GM12878 (cell line): Measurements from ENCODE around the gene ZNF771. TPM values are rescaled to one million over a fixed set of nuclear protein-coding genes. Genes with fewer than 3 reads are reported as not detected.

Source experiments
- ATAC-seq: fragments of 200-7000 bp; cut with Tn5 transposase; 3 replicates; pipeline ENCODE4 v1.9.1; 2020; ENCODE audit warnings: mild to moderate bottlenecking, moderate library complexity
- BruUV-seq: library from RNA; stranded (reverse); fragments of 400-500 nt; replicated peaks from 2 replicates; lab custom pipeline; 2021; lab: Mats Ljungman, UMichigan
- CTCF ChIA-PET: fragments of 300-600 bp; sonication (Branson Sonifier 250); formaldehyde crosslinking; extraction: SDS; loops from one replicate; lab custom pipeline; 2021; ENCODE audit warnings: inconsistent platforms; lab: Yijun Ruan, JAX
- POLR2A ChIA-PET: fragments of 350-600 bp; formaldehyde crosslinking; extraction: SDS; loops from one replicate; lab custom pipeline; 2021; ENCODE audit warnings: inconsistent platforms; lab: Charles Lee
- RAD21 ChIA-PET: fragments of 300-600 bp; sonication (Branson Sonifier 250); formaldehyde crosslinking; loops from one replicate; lab custom pipeline; 2023; ENCODE audit warnings: antibody characterized with exemption; ENCODE audit not compliant: unreplicated experiment; lab: Charles Lee
- SMC1A ChIA-PET: fragments of 300-600 bp; sonication (Branson Sonifier 250); formaldehyde crosslinking; loops from one replicate; lab custom pipeline; 2023; ENCODE audit not compliant: unreplicated experiment, uncharacterized antibody; lab: Charles Lee
- DNase-seq: peaks from one replicate; pipeline ENCODE4 v3.0.0-alpha.2; 2011; ENCODE audit warnings: low read depth, low spot score
- FAIRE-seq: peaks from 3 replicates; lab custom pipeline; 2011; peaks lifted over from hg19 to GRCh38; lab: Jason Lieb, UNC
- H2AFZ ChIP-seq: 2 replicates; pipeline ENCODE4 v1.6.0; 2011; ENCODE audit warnings: low read depth, low read length, control low read depth; ENCODE audit not compliant: control insufficient read depth
- H3K27ac ChIP-seq: 2 replicates; pipeline ENCODE4 v1.5.1; 2011; ENCODE audit warnings: control low read depth; ENCODE audit not compliant: control insufficient read depth, insufficient read depth
- H3K27me3 ChIP-seq, 2 experiments: replicated peaks in 1 of 2; 2 replicates each; pipeline versions ENCODE4 v1.6.0 to v1.6.1; 2011; ENCODE audit warnings: low read length in 1 of 2; ENCODE audit not compliant: control insufficient read depth in 2 of 2, insufficient read depth in 2 of 2
- H3K36me3 ChIP-seq, 2 experiments: 2 replicates each; pipeline ENCODE4 v1.5.1; 2011; ENCODE audit warnings: low read length in 1 of 2; ENCODE audit not compliant: control insufficient read depth in 2 of 2, insufficient read depth in 2 of 2
- H3K4me1 ChIP-seq: 2 replicates; pipeline ENCODE4 v1.6.1; 2011; ENCODE audit warnings: mild to moderate bottlenecking, low read length, moderate library complexity, mixed read lengths; ENCODE audit not compliant: control insufficient read depth, insufficient read depth
- H3K4me2 ChIP-seq: 2 replicates; pipeline ENCODE4 v1.6.0; 2011; ENCODE audit warnings: control low read depth; ENCODE audit not compliant: control insufficient read depth, insufficient read depth
- H3K4me3 ChIP-seq: fragments of 200-600 bp; sonication (generic); 2 replicates; pipeline ENCODE4 v1.5.1; 2016
- H3K79me2 ChIP-seq: 2 replicates; pipeline ENCODE4 v1.6.0; 2011; ENCODE audit warnings: low read length; ENCODE audit not compliant: control insufficient read depth, insufficient read depth
- H3K9ac ChIP-seq: 2 replicates; pipeline ENCODE4 v1.8.0; 2011; ENCODE audit warnings: low read length, control low read depth, mixed read lengths; ENCODE audit not compliant: control insufficient read depth, insufficient read depth
- H3K9me3 ChIP-seq: replicated peaks from 3 replicates; pipeline ENCODE4 v1.5.1; 2011; ENCODE audit warnings: mild to moderate bottlenecking, low read length; ENCODE audit not compliant: control insufficient read depth, insufficient read depth
- H4K20me1 ChIP-seq: 2 replicates; pipeline ENCODE4 v1.6.0; 2011; ENCODE audit not compliant: control insufficient read depth, insufficient read depth
- EGR1 ChIP-seq, 2 experiments: IDR thresholded peaks; 1 replicate in 1 of 2; 2 replicates in 1 of 2; pipeline ENCODE4 v1.6.1; 2011 to 2012; ENCODE audit warnings: low read depth in 2 of 2, low read length in 2 of 2, borderline replicate concordance in 1 of 2, mild to moderate bottlenecking in 1 of 2, moderate library complexity in 1 of 2
- FOS ChIP-seq: IDR thresholded peaks from 3 replicates; pipeline ENCODE4 v1.6.1; 2011; ENCODE audit warnings: borderline replicate concordance; ENCODE audit not compliant: insufficient read length; ENCODE audit errors: extremely low read depth
- FOXK2 ChIP-seq: fragments of 450-650 bp; IDR thresholded peaks from 2 replicates; pipeline ENCODE4 v1.6.1; 2017; ENCODE audit warnings: mild to moderate bottlenecking, moderate library complexity
- HCFC1 ChIP-seq: fragments of 150-350 bp; IDR thresholded peaks from 2 replicates; pipeline ENCODE4 v1.6.1; 2014; ENCODE audit warnings: low read length
- IKZF2 ChIP-seq, 2 experiments: fragments of 450-650 bp; IDR thresholded peaks; 2 replicates each; pipeline ENCODE4 v1.6.1; 2017; ENCODE audit warnings: mild to moderate bottlenecking in 2 of 2, moderate library complexity in 2 of 2
- NBN ChIP-seq: fragments of 450-650 bp; IDR thresholded peaks from 2 replicates; pipeline ENCODE4 v1.6.1; 2016
- POU2F2 ChIP-seq: IDR thresholded peaks from 3 replicates; pipeline ENCODE4 v1.6.1; 2011; ENCODE audit warnings: low read depth, mild to moderate bottlenecking, low read length, borderline replicate concordance
- RB1 ChIP-seq: fragments of 450-650 bp; formaldehyde crosslinking; IDR thresholded peaks from 2 replicates; pipeline ENCODE4 v1.6.1; 2017; ENCODE audit warnings: mild to moderate bottlenecking, borderline replicate concordance
- SMAD1 ChIP-seq: fragments of 450-650 bp; IDR thresholded peaks from 2 replicates; pipeline ENCODE4 v1.6.1; 2018; ENCODE audit warnings: mild to moderate bottlenecking, low read depth; ENCODE audit not compliant: partially characterized antibody
- SMC3 ChIP-seq: IDR thresholded peaks from 2 replicates; pipeline ENCODE4 v1.6.1; 2011; ENCODE audit warnings: low read length, improper control_type of control experiment, borderline replicate concordance
- SUZ12 ChIP-seq: fragments of 200-600 bp; sonication (generic); IDR thresholded peaks from one replicate; pipeline ENCODE4 v1.6.1; 2018; ENCODE audit warnings: antibody characterized with exemption, mild to moderate bottlenecking; ENCODE audit not compliant: unreplicated experiment
- ZNF687 ChIP-seq: fragments of 450-650 bp; IDR thresholded peaks from 2 replicates; pipeline ENCODE4 v1.6.1; 2017; ENCODE audit warnings: mild to moderate bottlenecking, moderate library complexity
- WGBS: methylation state at CpG from one replicate; pipeline ENCODE4 v1.1.6; 2016; ENCODE audit warnings: low lambda C conversion rate; ENCODE audit not compliant: insufficient replicate concordance, insufficient coverage; ENCODE audit errors: missing lambda C conversion rate; 5-methylcytosine and 5-hydroxymethylcytosine counted together
- in situ Hi-C: fragments of 300-500 bp; cut with MboI; formaldehyde crosslinking; loops from 9 replicates; pipeline ENCODE4 v1.14.3; 2018; ENCODE audit warnings: mixed read lengths
- intact Hi-C: fragments of 100-400 bp; cut with micrococcal nuclease; formaldehyde crosslinking; loops from one replicate; pipeline ENCODE4 v1.14.2; 2022; ENCODE audit not compliant: unreplicated experiment
- polyA plus RNA-seq, 11 experiments: library from polyadenylated mRNA; depleted of rRNA in 4 of 11; unstranded in 6 of 11; stranded (reverse) in 5 of 11; fragments of >200 nt; fragmentation: Nextera tagmentation in 4 of 11; fragmentation: Illumina TruSeq in 1 of 11; extraction: Ambion mirVana in 4 of 11; extraction: Trizol in 1 of 11; gene quantifications; 1 replicate in 1 of 11; 2 replicates in 10 of 11; pipeline versions ENCODE4 v1.2.1 to v1.2.3, GENCODE V29; 2011 to 2016; ENCODE audit warnings: inconsistent platforms in 2 of 11, missing spikeins in 2 of 11, low read depth in 1 of 11
- total RNA-seq, 4 experiments: library from RNA; depleted of rRNA in 3 of 4; stranded (reverse); fragments of >200 nt in 3 of 4; fragmentation: Illumina TruSeq in 1 of 4; extraction: Trizol in 1 of 4; gene quantifications; 2 replicates each; pipeline versions ENCODE4 v1.2.1 to v1.2.3, GENCODE V29; 2013 to 2021
- TF ChIP-seq, protein P1 (sequence below): fragments of 450-650 bp; conservative IDR thresholded peaks from 2 replicates; pipeline ENCODE4 v1.6.1; 2017; ENCODE audit warnings: mild to moderate bottlenecking, moderate library complexity

The ZNF771 gene
- total and polyA plus RNA-seq, 10 of the 15 experiments (the other 5 are each of a cell fraction or from before 2014, with no cell fraction given), result 0.98 to 7.6 (median 3.7) TPM

DNA sequence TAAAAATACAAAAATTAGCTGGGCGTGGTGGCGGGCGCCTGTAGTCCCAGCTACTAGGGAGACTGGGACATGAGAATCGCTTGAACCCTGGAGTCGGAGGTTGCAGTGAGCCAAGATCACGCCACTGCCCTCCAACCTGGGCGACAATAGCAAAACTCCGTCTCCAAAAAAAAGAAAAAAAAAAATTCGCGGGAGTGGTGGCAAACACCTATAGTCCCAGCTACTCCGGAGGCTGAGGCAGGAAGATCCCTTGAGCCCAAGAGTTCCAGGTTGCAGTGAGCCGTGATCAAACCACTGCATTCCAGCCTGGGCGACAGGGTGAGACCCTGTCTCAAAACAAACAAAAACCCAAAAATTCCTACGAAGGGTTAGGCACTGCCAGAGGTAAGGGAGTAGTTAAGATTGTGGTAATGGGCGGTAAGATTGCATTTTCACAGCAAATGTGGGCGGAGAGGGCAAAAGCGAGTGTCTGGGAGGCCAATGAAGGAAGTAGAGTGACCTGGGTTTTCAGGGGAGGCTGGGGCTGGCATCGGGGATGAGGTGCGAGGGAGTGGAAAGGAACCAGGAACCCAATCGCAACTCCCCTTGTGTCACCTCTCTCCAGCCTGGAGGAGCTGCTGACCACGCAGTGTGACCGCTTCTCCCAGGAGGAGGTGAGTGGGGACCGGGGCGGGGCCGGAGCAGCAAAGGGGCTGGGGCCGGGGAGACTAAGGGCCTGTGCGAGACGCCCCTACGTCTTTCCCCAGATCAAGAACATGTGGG is 30.2 kb upstream of the ZNF771 start:
- in situ Hi-C loops, result no loop called here
- CTCF ChIA-PET, result interaction anchor here (0.8 to 1.6 kb wide), 3 partner anchors 19 to 221 kb away, joined by 3 read pairs; no protein-coding TSS in a partner anchor
- intact Hi-C loops, result no loop called here
- TF ChIP-seq, protein P1, sequence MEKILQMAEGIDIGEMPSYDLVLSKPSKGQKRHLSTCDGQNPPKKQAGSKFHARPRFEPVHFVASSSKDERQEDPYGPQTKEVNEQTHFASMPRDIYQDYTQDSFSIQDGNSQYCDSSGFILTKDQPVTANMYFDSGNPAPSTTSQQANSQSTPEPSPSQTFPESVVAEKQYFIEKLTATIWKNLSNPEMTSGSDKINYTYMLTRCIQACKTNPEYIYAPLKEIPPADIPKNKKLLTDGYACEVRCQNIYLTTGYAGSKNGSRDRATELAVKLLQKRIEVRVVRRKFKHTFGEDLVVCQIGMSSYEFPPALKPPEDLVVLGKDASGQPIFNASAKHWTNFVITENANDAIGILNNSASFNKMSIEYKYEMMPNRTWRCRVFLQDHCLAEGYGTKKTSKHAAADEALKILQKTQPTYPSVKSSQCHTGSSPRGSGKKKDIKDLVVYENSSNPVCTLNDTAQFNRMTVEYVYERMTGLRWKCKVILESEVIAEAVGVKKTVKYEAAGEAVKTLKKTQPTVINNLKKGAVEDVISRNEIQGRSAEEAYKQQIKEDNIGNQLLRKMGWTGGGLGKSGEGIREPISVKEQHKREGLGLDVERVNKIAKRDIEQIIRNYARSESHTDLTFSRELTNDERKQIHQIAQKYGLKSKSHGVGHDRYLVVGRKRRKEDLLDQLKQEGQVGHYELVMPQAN, result no peak
- no peak for TF ChIP-seq HCFC1
- TF ChIP-seq NBN, result no peak
- no peak for TF ChIP-seq ZNF687
- peak in 1 of 2 experiments; percentile 19; a peak in 1 of 4 replicates for TF ChIP-seq IKZF2 (IDR thresholded peaks at IDR 0.05)
- TF ChIP-seq EGR1 (IDR thresholded peaks at IDR 0.05; ENCODE audit: borderline replicate concordance in 1 of 2, low read depth in 2 of 2, low read length in 2 of 2), result peak in 1 of 2 experiments; percentile 93; a peak in 2 of 3 replicates
- TF ChIP-seq FOS, result no peak
- no peak for TF ChIP-seq SUZ12
- TF ChIP-seq POU2F2, result 0 out of 3 replicates have a peak, but pooled peaks have one; percentile 12
- no peak for TF ChIP-seq SMC3
- no peak for TF ChIP-seq FOXK2
- TF ChIP-seq SMAD1, result no peak
- no peak for TF ChIP-seq RB1

More for the DNA sequence above, 30.2 kb upstream of the ZNF771 start:
- peaks cover 0 to 4% of the 10 kb centered on the region in 2 experiments; a peak in 2 of 4 replicates for H3K36me3 ChIP-seq
- ChIA-PET RAD21 (interaction anchor here (1.1 to 1.6 kb wide), 3 partner anchors 32 to 53 kb away, joined by 3 read pairs; partner anchors contain the start of gene DCTPP1), SMC1A (interaction anchor here (0.6 to 1.3 kb wide), 3 partner anchors 21 to 53 kb away, joined by 3 read pairs; partner anchors contain the start of gene DCTPP1), POLR2A (interaction anchor here (0.7 to 1.5 kb wide), 4 partner anchors 8 to 286 kb away, joined by 3 to 4 read pairs (median 3); partner anchors contain the start of genes PRR14 and TBX6)
- no peaks in the 10 kb centered on the region for H4K20me1 ChIP-seq
- peaks cover 23% of the 10 kb centered on the region for H3K79me2 ChIP-seq
- H3K9ac ChIP-seq, result peak overlapping the region; percentile 85
- ATAC-seq (no peak; the same call in 1 of the 3 replicates), DNase-seq (no peak), FAIRE-seq (peak; percentile 61)
- no TSS peak for BruUV-seq
- peaks cover 21% of the 10 kb centered on the region for H3K4me1 ChIP-seq
- 46% methylated on average over 29 of the region's 29 CpGs for WGBS
- H3K27ac ChIP-seq, result peak overlapping the region; percentile 97
- no peaks in the 10 kb centered on the region for H3K9me3 ChIP-seq
- H3K4me2 ChIP-seq, result peak overlapping the region; percentile 92
- H3K27me3 ChIP-seq, result no peaks in the 10 kb centered on the region
- peak overlapping the region; percentile 80; the same call in 1 of the 2 replicates for H3K4me3 ChIP-seq
- peak overlapping the region; percentile 76 for H2AFZ ChIP-seq
